Germinal center (tissue), 1 donor: ENCODE measurements around the gene TRIM47.
"Not testable (repeated sequence)": the region's sequence is repeated elsewhere in the genome, so short reads cannot be mapped to it uniquely, and the experiment has no call there.

Experiments used
- DNase-seq: peaks from one replicate; pipeline ENCODE4 v3.0.0; 2012; ENCODE audit warnings: mixed read lengths, low spot score

The TRIM47 gene

GRCh38 chr17:75891605-75892555 is 13.5 kb upstream of the TRIM47 start:
- DNase-seq: no peak

- no peak for DNase-seq
Observed at GRCh38 chr17:75891022-75891604, 12.7 kb upstream of the TRIM47 start.

- no peak for DNase-seq
Observed at GRCh38 chr17:75889454-75889853, 11.1 kb upstream of the TRIM47 start.

GRCh38 chr17:75888484-75888883 is 10.1 kb upstream of the TRIM47 start:
- DNase-seq: no peak

GRCh38 chr17:75885860-75886259 is 7.5 kb upstream of the TRIM47 start:
- not testable (repeated sequence) for DNase-seq

GRCh38 chr17:75885431-75885830 is 7.0 kb upstream of the TRIM47 start:
- DNase-seq: no peak

GRCh38 chr17:75881678-75882454 is 3.5 kb upstream of the TRIM47 start:
- no peak for DNase-seq

GRCh38 chr17:75880266-75880665 is 1.9 kb upstream of the TRIM47 start:
- no peak for DNase-seq

- DNase-seq: peak; percentile 69
Observed at GRCh38 chr17:75877752-75878173, 618 bp downstream of the TRIM47 start.

- no peak for DNase-seq
Observed at GRCh38 chr17:75876938-75877751, 1.2 kb downstream of the TRIM47 start.

- peak; percentile 79 for DNase-seq
Observed at GRCh38 chr17:75876190-75876937, 2.0 kb downstream of the TRIM47 start.

- no peak for DNase-seq
Observed at GRCh38 chr17:75875940-75876189, 2.5 kb downstream of the TRIM47 start.

- no peak for DNase-seq
Observed at GRCh38 chr17:75875182-75875939, 3.0 kb downstream of the TRIM47 start.

- no peak for DNase-seq
Observed at GRCh38 chr17:75874323-75875181, 3.8 kb downstream of the TRIM47 start.

GRCh38 chr17:75873587-75874322 is 4.6 kb downstream of the TRIM47 start:
- DNase-seq: no peak

- DNase-seq: no peak
Observed at GRCh38 chr17:75872434-75873351, 5.7 kb downstream of the TRIM47 start.

- DNase-seq: not testable (repeated sequence)
Observed at GRCh38 chr17:75870228-75870627, 8.2 kb downstream of the TRIM47 start.
